Keratinocyte (primary cell): ENCODE results near the gene NBL1.

ENCODE experiments used
- CTCF ChIP-seq, 3 experiments: IDR thresholded peaks in 1 of 3; conservative IDR thresholded peaks in 1 of 3; optimal IDR thresholded peaks in 1 of 3; 2 replicates in 2 of 3; 3 replicates in 1 of 3; pipeline versions ENCODE3 to v1.5.1; 2011; ENCODE audit warnings: low read length in 3 of 3, mild to moderate bottlenecking in 3 of 3, moderate library complexity in 2 of 3, control low read depth in 1 of 3, inconsistent platforms in 1 of 3; ENCODE audit not compliant: insufficient read depth in 2 of 3; ENCODE audit errors: extremely low read depth in 1 of 3
- EZH2 ChIP-seq: IDR thresholded peaks from one replicate; pipeline ENCODE4 v1.6.1; 2012; ENCODE audit warnings: inconsistent platforms, mild to moderate bottlenecking, low read length, moderate library complexity

GRCh38 chr1:19632211-19632610 lies 11.9 kb upstream of the NBL1 start:
- TF ChIP-seq EZH2 (no peak), CTCF (optimal IDR thresholded peaks at IDR 0.05 in 1 of 3, IDR thresholded peaks at IDR 0.05 in 1 of 3, conservative IDR thresholded peaks at IDR 0.05 in 1 of 3; ENCODE audit: extremely low read depth in 1 of 3, insufficient read depth in 2 of 3, low read length in 3 of 3) (no peak)
